ENCODE data around the gene FARS2.

FARS2 gene

DNA sequence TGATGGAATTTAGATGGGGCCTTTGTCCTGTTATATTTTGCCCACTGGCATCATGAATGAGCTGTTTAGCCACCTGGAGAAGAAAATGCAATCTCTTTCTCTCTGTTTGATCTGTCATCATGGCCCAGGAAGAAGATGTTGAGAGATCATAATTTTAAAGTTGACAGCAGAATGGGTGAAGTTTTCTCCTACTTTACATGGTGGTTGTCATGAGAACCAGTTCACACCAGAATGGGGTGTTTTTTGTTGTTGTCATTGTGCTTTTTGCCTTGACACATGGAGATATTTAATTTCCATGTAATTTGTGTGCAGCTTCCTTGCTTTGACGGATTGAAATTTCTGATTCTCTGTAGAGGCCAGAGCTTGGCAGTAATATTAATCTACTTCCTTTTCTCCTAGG is 122.5 kb downstream of the FARS2 start:
- no peak for DNase-seq

DNA sequence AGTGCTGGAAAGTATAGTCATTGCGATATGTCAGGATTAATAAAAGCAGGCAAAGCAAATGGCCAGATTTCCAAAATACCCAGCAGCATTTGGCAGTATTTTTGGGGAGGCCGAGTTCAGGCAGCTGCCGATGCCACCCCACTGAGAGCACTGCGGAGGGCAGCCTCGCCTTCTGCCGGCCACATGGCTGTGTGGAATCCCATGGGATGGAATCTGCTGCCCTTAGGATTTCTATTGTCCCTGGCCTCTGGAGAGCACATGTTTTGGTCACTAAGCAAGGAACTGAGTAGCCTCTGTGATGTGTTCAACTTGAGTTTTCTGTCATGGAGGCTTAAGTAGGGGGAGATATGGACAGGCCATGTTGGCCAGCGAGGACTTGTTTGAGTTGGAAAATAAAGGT is 123.0 kb downstream of the FARS2 start:
- no peak for DNase-seq

DNA sequence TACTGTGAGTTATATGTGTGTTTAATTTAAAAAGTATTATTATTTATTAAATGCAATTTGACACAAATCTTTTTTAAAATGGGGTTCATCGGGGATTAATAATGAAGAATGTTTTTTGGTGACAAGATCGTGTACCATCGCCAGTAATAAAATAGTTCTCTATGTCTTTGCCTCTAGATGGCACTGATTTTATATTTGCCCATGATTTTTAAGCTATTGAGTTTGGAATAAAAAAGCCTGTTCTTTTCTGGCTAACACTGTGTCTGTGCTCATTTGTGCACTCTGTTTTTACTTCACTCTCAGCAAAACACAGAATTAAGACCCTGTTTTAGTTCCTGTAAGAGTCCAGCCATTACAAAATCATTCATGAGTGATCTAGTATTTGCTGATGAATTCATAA is 127.0 kb downstream of the FARS2 start:
- no peak for DNase-seq

DNA sequence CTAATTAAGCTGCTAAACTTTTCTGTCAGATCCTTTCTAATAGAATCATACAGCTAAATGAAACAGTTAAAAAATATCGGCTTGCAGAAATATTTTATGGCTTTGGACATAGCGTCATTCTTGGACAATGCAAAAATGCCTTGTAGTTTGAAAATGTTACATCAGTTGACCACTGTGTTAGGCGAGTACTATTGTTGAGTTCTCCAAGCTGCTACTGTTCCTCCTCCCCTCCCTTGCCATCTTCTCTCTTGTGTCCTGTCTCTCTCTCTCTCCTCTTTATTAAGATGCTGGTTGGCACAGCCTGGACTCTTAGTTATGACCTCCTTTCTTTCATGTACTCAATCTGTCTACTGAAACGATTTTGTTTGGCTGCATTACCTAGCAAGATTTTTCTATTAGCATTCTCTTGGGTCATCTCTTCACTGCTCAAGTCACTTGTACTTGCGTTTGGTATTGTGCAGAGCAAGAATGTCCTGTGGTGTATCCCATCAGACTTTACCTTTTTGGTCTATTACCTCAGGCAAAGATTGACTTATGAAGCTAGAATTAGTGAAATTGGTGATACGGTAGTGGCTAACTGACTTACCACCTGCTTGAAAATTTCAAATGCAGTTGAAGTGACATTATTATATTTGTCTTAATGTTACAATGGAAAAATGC is 127.9 kb downstream of the FARS2 start:
- DNase-seq = no peak

DNA sequence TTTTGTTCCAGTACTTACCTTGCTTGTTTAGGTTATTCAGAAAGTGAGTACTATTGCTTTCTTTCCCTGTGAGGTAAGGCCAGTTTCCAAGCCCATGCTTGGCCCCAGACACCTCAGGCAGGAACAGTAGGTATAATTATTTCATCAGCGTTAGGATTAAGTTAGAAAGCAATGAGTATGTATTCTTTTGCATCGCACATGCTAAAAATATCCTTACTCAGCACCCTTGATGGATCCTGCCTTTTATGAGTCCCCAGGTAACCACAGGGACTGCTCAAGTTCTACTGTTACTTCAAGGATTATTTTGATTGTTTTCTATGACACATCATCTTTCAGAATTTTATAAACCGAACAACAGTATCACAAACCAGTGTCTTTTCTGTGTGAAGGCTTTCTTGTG is 128.9 kb downstream of the FARS2 start:
- no peak for DNase-seq

DNA sequence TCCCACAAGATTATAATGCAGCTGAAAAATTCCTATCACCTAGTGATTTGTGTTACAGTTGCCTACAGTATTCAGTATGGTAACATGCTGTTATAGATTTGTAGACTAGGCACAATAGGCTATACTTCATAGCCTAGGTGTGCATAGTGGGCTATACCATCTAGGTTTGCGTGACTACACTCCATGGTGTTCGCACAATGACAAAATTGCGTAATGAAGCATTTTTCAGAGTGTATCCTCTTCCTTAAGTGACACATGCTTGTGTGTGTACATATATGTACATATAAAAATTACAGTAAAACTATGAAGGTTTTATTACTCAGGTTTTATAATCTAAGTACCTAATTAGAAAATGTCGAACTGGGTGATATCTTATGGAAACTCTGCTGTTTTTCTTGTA is 133.0 kb downstream of the FARS2 start:
- DNase-seq = no peak

DNA sequence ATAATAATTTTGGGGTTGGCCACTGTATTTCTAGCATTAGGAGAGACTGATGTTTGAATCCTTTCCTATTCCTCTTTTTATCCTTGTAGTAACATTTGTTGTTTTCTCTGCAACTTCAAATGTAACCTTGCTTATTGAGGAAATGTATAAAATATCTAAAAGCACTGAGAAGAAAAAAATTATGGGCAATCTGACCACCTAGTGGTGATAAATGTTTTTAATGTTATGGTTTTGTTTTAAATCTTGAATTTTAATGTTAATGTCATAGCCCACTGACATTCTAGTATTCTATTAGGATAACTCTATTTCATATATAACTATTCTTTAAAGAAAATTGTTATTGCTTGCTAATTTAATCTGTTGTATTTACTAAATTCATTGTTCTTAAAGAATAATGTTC is 134.4 kb downstream of the FARS2 start:
- no peak for DNase-seq

DNA sequence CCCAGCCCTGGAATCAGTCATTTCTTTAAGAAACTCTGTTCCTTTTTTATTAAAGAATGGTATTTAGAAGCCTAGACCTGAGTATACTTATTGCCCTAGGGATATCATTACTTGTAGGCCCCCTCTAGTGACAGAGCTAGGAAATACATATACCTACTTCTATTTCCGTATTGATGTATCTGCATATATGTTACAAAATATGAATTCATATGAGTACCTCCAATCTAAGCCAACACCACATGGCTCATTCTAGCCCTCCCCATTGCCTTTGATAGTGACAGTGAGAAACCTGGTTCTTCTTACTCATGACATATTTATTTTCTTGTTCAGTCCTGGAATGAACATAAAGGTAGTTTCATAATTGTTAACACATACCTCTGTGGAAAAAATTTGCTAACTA is 137.2 kb downstream of the FARS2 start:
- DNase-seq = no peak

DNA sequence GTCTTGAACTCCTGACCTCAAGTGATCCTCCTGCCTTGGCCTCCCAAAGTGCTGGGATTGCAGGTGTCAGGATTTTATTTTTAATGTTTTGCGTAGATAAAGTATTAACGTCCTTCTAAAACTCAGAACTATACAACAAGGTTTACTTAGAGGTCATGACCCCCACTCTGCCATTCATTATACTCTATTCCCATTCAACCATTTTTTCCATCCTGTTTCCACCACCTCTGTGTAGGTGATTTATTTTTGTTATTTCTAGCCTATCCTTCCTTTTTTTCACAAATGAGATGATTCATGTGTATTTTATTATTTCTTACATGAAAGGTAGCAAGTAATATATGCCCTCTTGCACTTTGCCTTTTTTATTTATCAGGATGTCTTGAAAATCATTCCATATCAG is 138.1 kb downstream of the FARS2 start:
- no peak for DNase-seq

DNA sequence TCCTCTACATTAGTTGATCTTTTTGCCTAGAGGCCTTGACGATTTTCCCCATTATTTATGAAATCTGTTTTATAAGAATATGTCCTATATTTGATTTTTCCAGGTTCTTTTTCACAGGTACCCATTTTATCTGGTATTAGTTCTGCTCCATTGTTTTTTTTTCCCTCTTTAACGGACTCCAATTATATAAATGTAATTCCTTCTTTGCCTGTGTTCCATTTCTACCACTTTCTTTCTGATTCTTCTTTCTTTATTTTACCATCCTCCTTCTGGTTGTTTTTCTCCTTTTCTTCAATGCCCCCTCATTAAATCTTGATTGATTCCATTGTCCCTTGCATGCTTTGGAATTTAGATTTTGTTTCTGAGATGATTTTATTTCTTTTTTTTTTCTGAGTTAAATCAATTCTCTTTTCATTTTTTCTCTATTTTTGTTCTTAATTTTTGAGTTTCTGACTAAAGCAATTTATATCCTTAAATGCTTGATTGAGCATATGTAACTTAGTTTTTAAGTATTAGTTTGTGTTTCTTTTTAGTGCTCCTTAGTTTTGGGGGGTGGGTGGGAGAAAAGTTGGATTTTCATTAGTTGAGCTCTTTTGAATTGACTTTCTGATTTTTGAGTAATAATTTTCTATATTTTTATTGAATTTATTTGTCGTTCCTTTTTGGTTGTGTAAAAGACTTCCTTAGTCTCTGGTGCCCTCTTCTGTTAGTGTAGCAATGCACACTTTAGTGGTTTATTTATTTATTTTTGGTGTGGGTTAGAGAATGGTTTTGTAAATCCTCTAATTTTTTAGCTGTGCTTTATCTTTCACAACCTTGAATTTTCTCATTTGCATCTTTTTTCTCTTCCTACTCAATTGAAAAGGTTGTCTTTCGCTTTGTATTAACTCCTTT is 140.8 kb downstream of the FARS2 start:
- no peak for DNase-seq

DNA sequence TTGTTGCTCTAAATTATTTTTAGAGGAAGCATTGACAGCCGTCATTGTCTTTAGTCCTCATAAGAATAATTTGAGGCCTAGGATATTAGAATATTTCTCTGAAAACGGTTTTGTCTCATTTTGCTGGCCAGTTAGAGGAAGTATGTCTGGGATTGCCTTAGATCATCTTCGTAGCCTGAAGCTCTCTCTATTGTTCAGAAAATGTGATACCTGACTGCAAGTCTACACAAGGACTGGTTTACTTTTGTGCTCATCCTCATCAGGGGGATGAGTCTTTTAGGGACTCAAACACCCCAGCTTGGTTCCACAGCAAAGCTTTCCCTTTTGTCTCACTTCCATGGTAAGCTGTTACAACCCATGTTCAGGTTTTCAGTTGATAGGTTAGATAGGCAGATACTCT is 141.8 kb downstream of the FARS2 start:
- no peak for DNase-seq

DNA sequence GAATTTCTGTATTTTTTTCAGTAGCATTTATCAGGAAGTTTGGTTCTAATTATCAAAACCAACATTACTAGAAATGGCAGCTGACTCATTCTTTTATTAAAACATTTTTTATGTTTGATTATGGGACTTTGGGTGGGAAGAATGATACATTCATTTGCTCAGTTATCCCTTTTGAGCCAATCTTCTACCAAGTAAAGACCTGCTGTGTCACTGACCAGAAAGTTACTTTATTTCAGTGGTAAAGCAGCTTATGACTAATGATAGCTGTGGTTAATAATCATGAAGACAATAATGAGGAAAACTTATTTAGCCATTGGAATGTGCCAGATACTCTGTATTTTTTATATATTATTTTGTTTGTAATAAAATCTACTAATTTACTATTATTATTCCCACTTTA is 142.3 kb downstream of the FARS2 start:
- DNase-seq = no peak

DNA sequence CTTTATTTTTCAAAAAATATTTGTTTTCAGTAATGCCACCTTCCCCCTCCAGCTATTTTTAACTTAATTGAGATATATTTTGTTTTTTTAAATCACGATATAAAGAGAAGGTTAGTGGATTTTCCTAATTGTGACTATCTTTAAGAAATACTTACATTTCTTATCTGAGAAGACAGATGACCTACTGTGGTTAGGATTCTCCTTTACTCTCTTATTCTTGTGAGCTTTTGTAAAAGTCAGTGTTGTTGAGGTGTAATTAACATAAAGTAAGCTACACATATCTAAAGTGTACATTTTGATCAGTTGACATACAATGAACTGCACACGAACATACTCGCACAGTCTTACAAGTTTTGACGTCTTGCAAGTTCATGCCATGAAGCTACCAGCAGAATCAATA is 144.7 kb downstream of the FARS2 start:
- DNase-seq = no peak

DNA sequence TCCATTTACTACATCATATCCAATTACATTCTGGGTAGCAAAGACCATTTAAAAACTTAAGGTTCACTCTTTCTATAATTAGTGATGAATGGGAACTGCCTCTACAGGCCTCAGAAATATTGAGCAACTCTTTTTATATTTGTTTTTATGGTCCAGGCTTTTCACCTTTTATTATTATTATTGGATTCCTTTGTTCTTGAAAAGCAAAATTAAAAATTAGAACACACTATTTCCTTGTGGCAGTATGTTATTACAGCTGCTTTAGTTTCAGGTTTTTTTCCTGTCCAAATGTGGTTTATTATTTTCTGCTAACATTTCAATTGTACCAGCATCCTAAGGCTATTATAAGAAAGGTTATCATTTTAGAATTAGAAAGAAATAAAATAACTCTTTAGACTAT is 150.1 kb downstream of the FARS2 start:
- no peak for DNase-seq

DNA sequence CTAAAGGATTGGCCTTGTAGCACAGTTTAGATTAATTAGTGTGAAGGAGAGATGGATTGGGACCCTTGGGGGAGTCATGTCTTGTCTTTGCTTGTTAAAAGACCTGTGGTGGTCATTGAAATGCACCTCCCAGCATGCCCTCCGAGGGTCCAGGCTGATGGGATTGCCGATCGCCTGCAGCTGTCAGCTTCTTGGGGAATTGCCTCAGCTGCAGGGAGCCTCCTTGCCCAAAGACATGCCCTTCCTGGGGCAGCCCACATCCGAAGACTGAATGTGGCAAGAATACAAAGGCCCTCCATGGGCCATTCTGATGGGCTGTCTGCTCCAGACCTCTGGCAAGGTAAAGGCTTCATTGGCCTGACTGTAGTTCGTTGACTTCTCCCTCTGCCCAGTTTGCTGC is 150.7 kb downstream of the FARS2 start:
- no peak for DNase-seq

DNA sequence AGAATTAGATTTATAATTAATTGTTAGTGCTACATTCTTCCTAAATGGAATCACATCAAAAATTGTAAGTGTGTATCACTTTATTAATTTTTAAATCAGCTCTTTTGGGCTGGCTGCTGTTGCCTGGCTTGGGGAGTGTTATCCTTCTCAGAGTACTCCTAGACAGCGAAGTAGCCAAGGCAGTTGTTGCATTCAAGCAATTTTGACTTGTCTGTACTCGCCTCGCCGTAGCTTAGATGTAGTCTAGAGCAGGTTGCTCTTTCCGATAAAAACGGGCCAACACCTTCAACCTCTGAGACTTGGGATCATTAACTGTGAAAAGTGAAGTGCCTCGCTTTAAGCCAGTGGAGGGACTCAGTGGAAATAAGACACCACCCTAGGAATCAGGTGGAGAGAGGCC is 151.3 kb downstream of the FARS2 start:
- DNase-seq = no peak

DNA sequence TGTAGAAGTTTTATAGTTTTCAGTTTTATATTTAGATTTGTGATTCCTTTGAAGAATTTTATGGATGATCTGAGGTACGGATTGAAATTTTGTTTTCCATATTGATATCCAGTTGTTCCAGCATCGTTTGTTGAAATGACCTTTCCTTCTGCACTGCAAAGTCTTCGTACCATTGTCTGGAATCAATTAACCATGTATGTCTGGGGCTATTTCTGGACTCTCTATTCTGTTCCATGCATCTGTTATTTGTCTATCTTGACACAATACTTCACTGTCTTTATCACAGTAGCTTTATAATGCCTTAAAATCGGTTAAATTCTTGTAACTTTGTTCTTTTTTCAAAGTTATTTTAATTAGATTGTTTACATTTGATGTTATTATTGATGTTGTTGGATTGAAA is 154.9 kb downstream of the FARS2 start:
- DNase-seq = no peak

DNA sequence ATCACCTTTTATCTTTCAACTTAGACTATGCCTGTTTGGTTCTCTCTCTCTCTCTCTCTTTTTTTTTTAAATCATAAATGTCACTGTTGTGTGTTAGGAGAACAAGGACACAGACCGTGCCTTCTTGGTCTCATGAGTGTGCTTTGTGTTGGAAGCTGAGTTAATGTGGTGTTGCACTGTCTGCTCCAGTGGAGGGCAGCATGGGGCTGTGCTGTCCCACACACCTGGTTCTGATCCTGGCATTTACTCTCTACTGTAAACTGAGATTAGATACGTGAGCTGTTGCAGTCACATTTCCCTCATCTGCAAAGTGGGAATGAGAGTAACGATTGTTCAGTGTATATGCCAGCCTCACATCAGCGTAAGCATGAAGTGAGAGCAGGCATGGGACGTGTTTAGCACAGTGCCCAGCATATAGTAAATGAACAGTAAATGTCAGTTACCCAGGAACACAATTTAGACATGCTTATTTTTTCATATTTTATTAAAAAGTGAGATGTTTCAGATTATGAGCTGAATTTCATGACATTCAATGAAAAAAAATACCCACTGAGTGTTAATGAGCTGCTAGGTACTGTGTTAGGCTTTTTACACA is 161.1 kb downstream of the FARS2 start:
- DNase-seq = no peak

DNA sequence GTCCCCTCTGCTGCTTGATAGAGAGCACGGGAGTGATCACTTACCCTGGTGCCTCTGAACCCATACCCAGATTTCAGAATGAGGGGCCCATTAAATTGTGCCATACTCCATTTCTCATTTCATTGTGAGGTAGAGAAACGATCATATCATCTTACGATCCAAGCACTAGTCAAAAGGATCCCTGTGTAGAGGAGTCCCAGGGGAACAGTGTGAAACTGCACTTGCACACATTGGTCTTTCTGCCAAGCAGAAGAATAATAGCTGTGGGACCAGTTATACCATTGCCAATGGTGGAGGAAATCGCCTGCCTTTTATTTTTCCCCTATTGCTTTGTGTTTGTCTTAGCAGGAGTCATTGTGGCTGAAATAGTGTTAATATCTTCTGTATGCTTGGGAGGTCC is 161.9 kb downstream of the FARS2 start:
- DNase-seq = no peak

DNA sequence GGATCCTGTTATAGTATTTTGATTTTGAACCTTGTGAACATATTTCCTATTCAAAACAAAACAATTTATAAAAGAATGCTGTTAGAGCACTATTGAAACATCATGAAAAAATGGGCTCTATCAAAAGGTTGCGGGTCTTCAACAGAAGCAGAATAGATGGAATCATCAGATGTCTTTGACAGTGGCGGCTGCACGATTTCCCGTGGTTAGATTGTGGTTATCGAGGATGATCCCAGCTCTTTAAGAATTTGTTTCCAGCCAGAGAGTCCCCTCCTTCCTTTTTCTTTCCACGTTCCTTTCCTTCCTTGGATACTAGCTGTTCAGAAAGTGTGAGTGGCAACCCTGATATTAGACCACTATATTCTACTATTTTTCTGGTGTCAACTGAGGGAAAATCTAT is 163.4 kb downstream of the FARS2 start:
- no peak for DNase-seq

DNA sequence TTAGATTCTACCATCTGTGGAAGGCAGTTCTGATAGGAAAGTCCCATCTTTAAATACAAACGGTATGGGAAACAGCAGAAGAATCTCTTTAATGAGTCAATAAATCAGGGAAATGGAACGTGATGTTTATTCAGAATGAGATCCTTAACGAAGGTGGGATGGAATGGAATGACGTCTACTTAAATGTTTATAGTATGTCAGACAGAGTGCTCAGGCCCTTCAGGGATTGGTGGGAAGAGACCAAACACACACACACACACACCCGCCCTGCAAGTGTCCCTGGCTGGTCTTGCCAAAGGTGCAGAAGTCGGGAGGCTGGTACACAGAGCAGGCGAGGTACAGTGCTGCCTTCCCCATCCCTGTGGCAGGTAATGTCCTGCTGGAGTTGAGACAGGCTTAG is 164.0 kb downstream of the FARS2 start:
- DNase-seq = no peak

DNA sequence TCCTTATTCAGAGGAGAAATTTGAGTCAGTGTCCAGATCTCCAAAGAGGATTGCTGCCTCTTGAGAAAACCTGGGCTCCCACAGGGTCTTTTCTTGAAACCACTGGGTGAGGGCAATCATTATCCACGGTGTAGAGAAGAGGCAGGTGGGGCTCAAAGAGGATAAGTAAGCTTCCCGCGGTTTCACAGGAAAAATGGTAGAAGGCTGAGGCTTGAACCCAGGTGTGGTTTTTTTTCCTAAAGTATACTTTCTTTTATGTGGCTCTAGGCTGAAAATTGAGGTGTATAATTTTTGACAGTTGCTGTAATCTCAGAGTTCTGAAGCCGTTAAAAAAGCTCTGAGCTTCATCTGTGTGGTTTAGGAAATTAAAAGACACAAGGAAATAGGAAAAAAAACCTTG is 164.5 kb downstream of the FARS2 start:
- DNase-seq = no peak

DNA sequence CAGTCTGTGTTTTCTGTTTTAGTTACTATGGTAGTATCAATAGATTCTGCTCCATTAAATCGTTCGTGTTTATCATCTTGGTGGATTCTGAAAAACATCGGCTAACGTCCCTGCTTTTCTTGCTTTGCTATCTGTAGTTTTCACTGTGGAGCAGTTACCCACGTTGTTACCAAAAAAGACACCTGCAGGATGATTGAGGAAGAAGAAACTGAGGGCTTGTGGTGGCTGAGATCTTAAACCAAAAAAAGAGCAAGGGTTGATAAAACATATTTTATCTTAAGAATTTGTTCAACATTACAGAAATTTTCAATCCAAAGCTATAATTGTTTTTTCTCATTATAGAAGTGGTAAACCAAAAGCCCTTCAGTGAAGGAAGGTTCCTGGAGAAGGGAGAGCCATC is 166.3 kb downstream of the FARS2 start:
- no peak for DNase-seq

DNA sequence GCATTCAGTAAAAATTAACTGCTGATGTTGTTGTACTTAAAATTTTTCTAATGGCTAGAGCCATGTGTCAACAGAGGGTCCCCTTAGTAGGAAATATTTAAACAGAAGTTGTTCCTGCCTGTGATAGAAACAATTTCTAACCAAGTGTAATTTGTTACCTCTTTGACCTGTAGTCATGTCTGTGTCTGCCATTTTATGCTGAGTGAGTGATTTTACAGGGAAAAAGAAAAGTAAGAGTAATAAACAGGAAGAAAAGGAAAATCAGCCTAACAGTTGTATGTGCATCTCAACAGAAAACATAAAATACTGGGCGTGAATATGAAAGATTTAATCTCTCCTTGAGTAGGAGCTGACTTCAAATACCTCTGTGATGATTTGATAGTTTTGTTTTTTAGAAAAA is 172.0 kb downstream of the FARS2 start:
- no peak for DNase-seq

Measured in CD4-positive, alpha-beta T cell treated with Interleukin-15 for 1 hour (primary cell).